ENCODE results near the gene FBXW11. TPM values are rescaled to one million over a fixed set of nuclear protein-coding genes. Genes with fewer than 3 reads are reported as not detected.

The FBXW11 gene
- total and polyA plus RNA-seq, 2 of the 13 experiments (the other 11 are each of a cell fraction or from before 2014, with no cell fraction given): 31.7 to 53.6 TPM

DNA sequence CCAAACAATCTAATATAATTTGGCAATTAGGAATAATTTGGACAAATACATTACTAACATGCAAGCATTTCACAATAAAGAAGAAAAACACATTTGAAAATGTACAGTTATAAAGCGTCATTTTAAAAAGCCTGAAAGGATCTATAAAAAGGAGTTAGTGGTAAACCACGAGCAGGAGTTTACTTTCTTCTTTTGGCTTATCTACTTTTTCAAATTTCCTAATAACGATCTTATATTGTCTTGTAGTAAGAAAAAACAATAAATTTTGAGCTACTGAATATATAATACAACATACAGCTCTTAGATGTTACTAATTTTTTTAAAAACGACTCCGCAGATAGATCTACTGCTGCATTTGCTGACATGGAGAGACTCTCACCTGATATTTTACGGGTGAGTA lies 141.0 kb downstream of the FBXW11 start:
- no peak for TF ChIP-seq FOXJ3 (CRISPR knock-in tag; IDR thresholded peaks at IDR 0.05; ENCODE audit: borderline replicate concordance)
- TF ChIP-seq, protein P1, sequence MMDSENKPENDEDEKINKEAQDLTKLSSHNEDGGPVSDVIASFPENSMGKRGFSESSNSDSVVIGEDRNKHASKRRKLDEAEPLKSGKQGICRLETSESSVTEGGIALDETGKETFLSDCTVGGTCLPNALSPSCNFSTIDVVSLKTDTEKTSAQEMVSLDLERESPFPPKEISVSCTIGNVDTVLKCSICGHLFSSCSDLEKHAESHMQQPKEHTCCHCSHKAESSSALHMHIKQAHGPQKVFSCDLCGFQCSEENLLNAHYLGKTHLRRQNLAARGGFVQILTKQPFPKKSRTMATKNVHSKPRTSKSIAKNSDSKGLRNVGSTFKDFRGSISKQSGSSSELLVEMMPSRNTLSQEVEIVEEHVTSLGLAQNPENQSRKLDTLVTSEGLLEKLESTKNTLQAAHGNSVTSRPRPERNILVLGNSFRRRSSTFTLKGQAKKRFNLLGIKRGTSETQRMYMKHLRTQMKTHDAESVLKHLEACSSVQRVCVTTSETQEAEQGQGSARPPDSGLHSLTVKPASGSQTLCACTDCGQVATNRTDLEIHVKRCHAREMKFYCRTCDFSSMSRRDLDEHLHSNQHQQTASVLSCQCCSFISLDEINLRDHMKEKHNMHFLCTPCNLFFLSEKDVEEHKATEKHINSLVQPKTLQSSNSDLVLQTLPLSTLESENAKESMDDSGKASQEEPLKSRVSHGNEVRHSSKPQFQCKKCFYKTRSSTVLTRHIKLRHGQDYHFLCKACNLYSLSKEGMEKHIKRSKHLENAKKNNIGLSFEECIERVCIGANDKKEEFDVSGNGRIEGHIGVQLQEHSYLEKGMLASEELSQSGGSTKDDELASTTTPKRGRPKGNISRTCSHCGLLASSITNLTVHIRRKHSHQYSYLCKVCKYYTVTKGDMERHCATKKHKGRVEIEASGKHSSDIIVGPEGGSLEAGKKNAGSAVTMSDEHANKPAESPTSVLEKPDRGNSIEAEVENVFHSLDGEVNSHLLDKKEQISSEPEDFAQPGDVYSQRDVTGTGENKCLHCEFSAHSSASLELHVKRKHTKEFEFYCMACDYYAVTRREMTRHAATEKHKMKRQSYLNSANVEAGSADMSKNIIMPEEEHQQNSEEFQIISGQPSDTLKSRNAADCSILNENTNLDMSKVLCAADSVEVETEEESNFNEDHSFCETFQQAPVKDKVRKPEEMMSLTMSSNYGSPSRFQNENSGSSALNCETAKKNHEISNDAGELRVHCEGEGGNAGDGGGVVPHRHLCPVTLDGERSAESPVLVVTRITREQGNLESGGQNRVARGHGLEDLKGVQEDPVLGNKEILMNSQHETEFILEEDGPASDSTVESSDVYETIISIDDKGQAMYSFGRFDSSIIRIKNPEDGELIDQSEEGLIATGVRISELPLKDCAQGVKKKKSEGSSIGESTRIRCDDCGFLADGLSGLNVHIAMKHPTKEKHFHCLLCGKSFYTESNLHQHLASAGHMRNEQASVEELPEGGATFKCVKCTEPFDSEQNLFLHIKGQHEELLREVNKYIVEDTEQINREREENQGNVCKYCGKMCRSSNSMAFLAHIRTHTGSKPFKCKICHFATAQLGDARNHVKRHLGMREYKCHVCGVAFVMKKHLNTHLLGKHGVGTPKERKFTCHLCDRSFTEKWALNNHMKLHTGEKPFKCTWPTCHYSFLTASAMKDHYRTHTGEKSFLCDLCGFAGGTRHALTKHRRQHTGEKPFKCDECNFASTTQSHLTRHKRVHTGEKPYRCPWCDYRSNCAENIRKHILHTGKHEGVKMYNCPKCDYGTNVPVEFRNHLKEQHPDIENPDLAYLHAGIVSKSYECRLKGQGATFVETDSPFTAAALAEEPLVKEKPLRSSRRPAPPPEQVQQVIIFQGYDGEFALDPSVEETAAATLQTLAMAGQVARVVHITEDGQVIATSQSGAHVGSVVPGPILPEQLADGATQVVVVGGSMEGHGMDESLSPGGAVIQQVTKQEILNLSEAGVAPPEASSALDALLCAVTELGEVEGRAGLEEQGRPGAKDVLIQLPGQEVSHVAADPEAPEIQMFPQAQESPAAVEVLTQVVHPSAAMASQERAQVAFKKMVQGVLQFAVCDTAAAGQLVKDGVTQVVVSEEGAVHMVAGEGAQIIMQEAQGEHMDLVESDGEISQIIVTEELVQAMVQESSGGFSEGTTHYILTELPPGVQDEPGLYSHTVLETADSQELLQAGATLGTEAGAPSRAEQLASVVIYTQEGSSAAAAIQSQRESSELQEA (CRISPR knock-in tag; IDR thresholded peaks at IDR 0.05; ENCODE audit: not compliant biosample characterization): no peak
- TF ChIP-seq, protein P2, sequence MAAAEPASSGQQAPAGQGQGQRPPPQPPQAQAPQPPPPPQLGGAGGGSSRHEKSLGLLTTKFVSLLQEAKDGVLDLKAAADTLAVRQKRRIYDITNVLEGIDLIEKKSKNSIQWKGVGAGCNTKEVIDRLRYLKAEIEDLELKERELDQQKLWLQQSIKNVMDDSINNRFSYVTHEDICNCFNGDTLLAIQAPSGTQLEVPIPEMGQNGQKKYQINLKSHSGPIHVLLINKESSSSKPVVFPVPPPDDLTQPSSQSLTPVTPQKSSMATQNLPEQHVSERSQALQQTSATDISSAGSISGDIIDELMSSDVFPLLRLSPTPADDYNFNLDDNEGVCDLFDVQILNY (CRISPR knock-in tag; conservative IDR thresholded peaks at IDR 0.05): no peak
- no peak for TF ChIP-seq BRD4 (CRISPR knock-in tag; IDR thresholded peaks at IDR 0.05)
- TF ChIP-seq, protein P3, sequence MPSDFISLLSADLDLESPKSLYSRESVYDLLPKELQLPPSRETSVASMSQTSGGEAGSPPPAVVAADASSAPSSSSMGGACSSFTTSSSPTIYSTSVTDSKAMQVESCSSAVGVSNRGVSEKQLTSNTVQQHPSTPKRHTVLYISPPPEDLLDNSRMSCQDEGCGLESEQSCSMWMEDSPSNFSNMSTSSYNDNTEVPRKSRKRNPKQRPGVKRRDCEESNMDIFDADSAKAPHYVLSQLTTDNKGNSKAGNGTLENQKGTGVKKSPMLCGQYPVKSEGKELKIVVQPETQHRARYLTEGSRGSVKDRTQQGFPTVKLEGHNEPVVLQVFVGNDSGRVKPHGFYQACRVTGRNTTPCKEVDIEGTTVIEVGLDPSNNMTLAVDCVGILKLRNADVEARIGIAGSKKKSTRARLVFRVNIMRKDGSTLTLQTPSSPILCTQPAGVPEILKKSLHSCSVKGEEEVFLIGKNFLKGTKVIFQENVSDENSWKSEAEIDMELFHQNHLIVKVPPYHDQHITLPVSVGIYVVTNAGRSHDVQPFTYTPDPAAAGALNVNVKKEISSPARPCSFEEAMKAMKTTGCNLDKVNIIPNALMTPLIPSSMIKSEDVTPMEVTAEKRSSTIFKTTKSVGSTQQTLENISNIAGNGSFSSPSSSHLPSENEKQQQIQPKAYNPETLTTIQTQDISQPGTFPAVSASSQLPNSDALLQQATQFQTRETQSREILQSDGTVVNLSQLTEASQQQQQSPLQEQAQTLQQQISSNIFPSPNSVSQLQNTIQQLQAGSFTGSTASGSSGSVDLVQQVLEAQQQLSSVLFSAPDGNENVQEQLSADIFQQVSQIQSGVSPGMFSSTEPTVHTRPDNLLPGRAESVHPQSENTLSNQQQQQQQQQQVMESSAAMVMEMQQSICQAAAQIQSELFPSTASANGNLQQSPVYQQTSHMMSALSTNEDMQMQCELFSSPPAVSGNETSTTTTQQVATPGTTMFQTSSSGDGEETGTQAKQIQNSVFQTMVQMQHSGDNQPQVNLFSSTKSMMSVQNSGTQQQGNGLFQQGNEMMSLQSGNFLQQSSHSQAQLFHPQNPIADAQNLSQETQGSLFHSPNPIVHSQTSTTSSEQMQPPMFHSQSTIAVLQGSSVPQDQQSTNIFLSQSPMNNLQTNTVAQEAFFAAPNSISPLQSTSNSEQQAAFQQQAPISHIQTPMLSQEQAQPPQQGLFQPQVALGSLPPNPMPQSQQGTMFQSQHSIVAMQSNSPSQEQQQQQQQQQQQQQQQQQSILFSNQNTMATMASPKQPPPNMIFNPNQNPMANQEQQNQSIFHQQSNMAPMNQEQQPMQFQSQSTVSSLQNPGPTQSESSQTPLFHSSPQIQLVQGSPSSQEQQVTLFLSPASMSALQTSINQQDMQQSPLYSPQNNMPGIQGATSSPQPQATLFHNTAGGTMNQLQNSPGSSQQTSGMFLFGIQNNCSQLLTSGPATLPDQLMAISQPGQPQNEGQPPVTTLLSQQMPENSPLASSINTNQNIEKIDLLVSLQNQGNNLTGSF (CRISPR knock-in tag; IDR thresholded peaks at IDR 0.05): no peak
- no peak for TF ChIP-seq RXRA (CRISPR knock-in tag; IDR thresholded peaks at IDR 0.05)
- TF ChIP-seq ZNF546 (CRISPR knock-in tag; conservative IDR thresholded peaks at IDR 0.05): no peak
- no peak for TF ChIP-seq NFIB (CRISPR knock-in tag; IDR thresholded peaks at IDR 0.05; ENCODE audit: borderline replicate concordance)
- POLR2A ChIA-PET: no interaction called here
- DNase-seq (ENCODE audit: low spot score): no peak
- in situ Hi-C loops (cut with HindIII; ENCODE audit: extremely low pct_ligation_motif_present, low pct_unique_long_range_greater_than_20kb): no loop called here
- no peaks in the 10 kb centered on the region for H3K27me3 ChIP-seq (ENCODE audit: control insufficient read depth in 1 of 2, insufficient read depth in 2 of 2, low read length in 2 of 2)
- no peaks in the 10 kb centered on the region for H3K79me2 ChIP-seq (ENCODE audit: insufficient read depth, low read length)
- no peak for ATAC-seq
- intact Hi-C loops (cut with micrococcal nuclease; ENCODE audit: unreplicated experiment): no loop called here
- no peaks in the 10 kb centered on the region for H3K9me3 ChIP-seq (ENCODE audit: low read length)
- peaks cover 11 to 55% of the 10 kb centered on the region in 2 experiments for H3K36me3 ChIP-seq (replicated peaks in 1 of 2; ENCODE audit: control insufficient read depth in 1 of 2, insufficient read depth in 2 of 2, low read length in 2 of 2)
- H3K4me1 ChIP-seq (ENCODE audit: insufficient read depth, low read length): no peaks in the 10 kb centered on the region
- no peak overlapping the region for H3K27ac ChIP-seq (ENCODE audit: extremely low read length, insufficient read depth, low read length)
- no peak overlapping the region for H3K9ac ChIP-seq (ENCODE audit: insufficient read depth, low read depth, low read length)
- no TSS peak for BruUV-seq (replicated peaks)
- no peaks in the 10 kb centered on the region for H4K20me1 ChIP-seq (ENCODE audit: insufficient read depth, low read length)
- H3K4me3 ChIP-seq (replicated peaks in 1 of 3; ENCODE audit: insufficient read depth in 1 of 3, low read depth in 2 of 3, low read length in 3 of 3): no peak overlapping the region
- FAIRE-seq: no peak
- 96% methylated on average over 6 of the region's 6 CpGs for WGBS (ENCODE audit: low lambda C conversion rate)
- no peak overlapping the region for H3K4me2 ChIP-seq (ENCODE audit: low read depth, low read length)
- H2AFZ ChIP-seq (ENCODE audit: low read length): no peak overlapping the region
- CTCF ChIA-PET (ENCODE audit: low intra/inter-chr PET ratio, low total read pairs): no interaction called here

Measured in HepG2 (cell line).